IPS DF 4.7 (cell line): ENCODE measurements around the gene IGFN1.

ENCODE experiments used
- DNase-seq: peaks from one replicate; pipeline ENCODE4 v3.0.0-alpha.2; 2013; ENCODE audit warnings: low spot score; ENCODE audit errors: extremely low read depth

IGFN1 gene

GRCh38 chr1:201190624-201191051 lies at the start of gene IGFN1:
Gene IGFN1 (plus strand): TSS chr1:201190824. CDS start chr1:201193294, 2,470 bp downstream.
- DNase-seq: no peak

- no peak for DNase-seq
These were observed 49.7 kb upstream of the IGFN1 start for GRCh38 chr1:201140941-201141260.

GRCh38 chr1:201141418-201141817 lies 49.2 kb upstream of the IGFN1 start:
- no peak for DNase-seq

GRCh38 chr1:201142011-201142848 lies 48.4 kb upstream of the IGFN1 start:
- no peak for DNase-seq

- no peak for DNase-seq
These were observed 47.5 kb upstream of the IGFN1 start for GRCh38 chr1:201142849-201143725.

GRCh38 chr1:201143726-201144635 lies 46.6 kb upstream of the IGFN1 start:
- DNase-seq: no peak

GRCh38 chr1:201144701-201145100 lies 45.9 kb upstream of the IGFN1 start:
- no peak for DNase-seq

GRCh38 chr1:201145132-201145531 lies 45.5 kb upstream of the IGFN1 start:
- DNase-seq: no peak

GRCh38 chr1:201145816-201146215 lies 44.8 kb upstream of the IGFN1 start:
- no peak for DNase-seq

GRCh38 chr1:201146626-201147390 lies 43.8 kb upstream of the IGFN1 start:
- DNase-seq: no peak

GRCh38 chr1:201147396-201148015 lies 43.1 kb upstream of the IGFN1 start:
- no peak for DNase-seq

GRCh38 chr1:201149400-201149799 lies 41.2 kb upstream of the IGFN1 start:
- DNase-seq: no peak

- DNase-seq: no peak
These were observed 36.9 kb upstream of the IGFN1 start for GRCh38 chr1:201153474-201154388.

- DNase-seq: peak; percentile 89
These were observed 36.0 kb upstream of the IGFN1 start, which contains the start of gene TMEM9 for GRCh38 chr1:201154389-201155165. Gene TMEM9 (minus strand): TSS chr1:201154474. CDS start chr1:201153923, 551 bp downstream.

- DNase-seq: no peak
These were observed 35.3 kb upstream of the IGFN1 start for GRCh38 chr1:201155354-201155753.

GRCh38 chr1:201156346-201156745 lies 34.3 kb upstream of the IGFN1 start:
- no peak for DNase-seq

- DNase-seq: no peak
These were observed 33.8 kb upstream of the IGFN1 start for GRCh38 chr1:201156819-201157218.

- DNase-seq: no peak
These were observed 32.7 kb upstream of the IGFN1 start for GRCh38 chr1:201157949-201158348.
